K562 (cell line): ENCODE data around the gene IBA57. TPM values are rescaled to one million over a fixed set of nuclear protein-coding genes. Genes with fewer than 3 reads are reported as not detected.

ENCODE experiments used
- CHD1 ChIP-seq: fragments of 200-600 bp; sonication (generic); IDR thresholded peaks from one replicate; pipeline ENCODE4 v1.6.1; 2012; ENCODE audit warnings: mild to moderate bottlenecking, moderate library complexity, low read length, inconsistent platforms
- FOXA3 ChIP-seq, 2 experiments: fragments of 450-650 bp in 1 of 2; sonication (generic) in 1 of 2; formaldehyde crosslinking; IDR thresholded peaks in 1 of 2; conservative IDR thresholded peaks in 1 of 2; 2 replicates each; pipeline versions ENCODE4 v1.4.0 to v1.8.0; 2020 to 2022; ENCODE audit warnings: mild to moderate bottlenecking in 2 of 2, missing genetic modification reagents in 1 of 2
- FOXP1 ChIP-seq: sonication (generic); formaldehyde crosslinking; IDR thresholded peaks from 2 replicates; pipeline ENCODE4 v1.8.0; 2022; ENCODE audit warnings: mild to moderate bottlenecking, missing genetic modification reagents
- ZNF311 ChIP-seq: fragments of 250-450 bp; sonication (Bioruptor Pico); IDR thresholded peaks from 2 replicates; pipeline ENCODE4 v1.4.0; 2020; ENCODE audit warnings: mild to moderate bottlenecking, moderate library complexity
- polyA plus RNA-seq, 8 experiments: library from polyadenylated mRNA; depleted of rRNA in 4 of 8; stranded (reverse) in 5 of 8; unstranded in 3 of 8; fragments of >200 nt; fragmentation: Nextera tagmentation in 2 of 8; fragmentation: Illumina TruSeq in 1 of 8; extraction: Ambion mirVana in 2 of 8; extraction: Trizol in 1 of 8; gene quantifications; 2 replicates each; pipeline versions ENCODE4 v1.2.1 to v1.2.3, GENCODE V29; 2011 to 2014; ENCODE audit warnings: inconsistent platforms in 1 of 8, missing spikeins in 1 of 8
- total RNA-seq, 7 experiments: library from RNA; depleted of rRNA in 6 of 7; stranded (reverse); fragments of >200 nt in 6 of 7; fragmentation: Illumina TruSeq in 2 of 7; extraction: Trizol in 2 of 7; gene quantifications; 2 replicates each; pipeline versions ENCODE4 v1.2.1 to v1.2.3, GENCODE V29; 2011 to 2021; ENCODE audit warnings: low replicate concordance in 1 of 7
- TF ChIP-seq, protein P1 (sequence below), 2 experiments: IDR thresholded peaks; 2 replicates each; pipeline ENCODE4 v1.6.1; 2012; ENCODE audit warnings: improper control_type of control experiment in 2 of 2, low read depth in 2 of 2, low read length in 2 of 2, borderline replicate concordance in 1 of 2
- TF ChIP-seq, protein P2 (sequence below): sonication (generic); formaldehyde crosslinking; IDR thresholded peaks from 2 replicates; pipeline ENCODE4 v1.8.0; 2022; ENCODE audit warnings: mild to moderate bottlenecking, missing genetic modification reagents
- TF ChIP-seq, protein P3 (sequence below): sonication (generic); formaldehyde crosslinking; IDR thresholded peaks from 2 replicates; pipeline ENCODE4 v1.8.0; 2022; ENCODE audit warnings: mild to moderate bottlenecking, missing genetic modification reagents, borderline replicate concordance
- TF ChIP-seq, protein P4 (sequence below), 2 experiments: IDR thresholded peaks; 2 replicates each; pipeline ENCODE4 v1.6.1; 2011; ENCODE audit warnings: borderline replicate concordance in 1 of 2, control low read depth in 1 of 2, low read depth in 1 of 2, low read length in 1 of 2, mild to moderate bottlenecking in 1 of 2, mixed read lengths in 1 of 2, moderate library complexity in 1 of 2; ENCODE audit not compliant: insufficient read depth in 1 of 2, insufficient read length in 1 of 2, poor library complexity in 1 of 2, severe bottlenecking in 1 of 2; ENCODE audit errors: extremely low read depth in 1 of 2
- TF ChIP-seq, protein P5 (sequence below): IDR thresholded peaks from 2 replicates; pipeline ENCODE4 v1.6.1; 2014; ENCODE audit warnings: antibody characterized with exemption
- TF ChIP-seq, protein P6 (sequence below): fragments of 450-650 bp; IDR thresholded peaks from 2 replicates; pipeline ENCODE4 v1.6.1; 2016; ENCODE audit warnings: antibody characterized with exemption

IBA57 gene
- total and polyA plus RNA-seq, 9 of the 15 experiments (the other 6 are each of a cell fraction or from before 2014, with no cell fraction given) = 0.77 to 15.5 (median 2.7) TPM

DNA sequence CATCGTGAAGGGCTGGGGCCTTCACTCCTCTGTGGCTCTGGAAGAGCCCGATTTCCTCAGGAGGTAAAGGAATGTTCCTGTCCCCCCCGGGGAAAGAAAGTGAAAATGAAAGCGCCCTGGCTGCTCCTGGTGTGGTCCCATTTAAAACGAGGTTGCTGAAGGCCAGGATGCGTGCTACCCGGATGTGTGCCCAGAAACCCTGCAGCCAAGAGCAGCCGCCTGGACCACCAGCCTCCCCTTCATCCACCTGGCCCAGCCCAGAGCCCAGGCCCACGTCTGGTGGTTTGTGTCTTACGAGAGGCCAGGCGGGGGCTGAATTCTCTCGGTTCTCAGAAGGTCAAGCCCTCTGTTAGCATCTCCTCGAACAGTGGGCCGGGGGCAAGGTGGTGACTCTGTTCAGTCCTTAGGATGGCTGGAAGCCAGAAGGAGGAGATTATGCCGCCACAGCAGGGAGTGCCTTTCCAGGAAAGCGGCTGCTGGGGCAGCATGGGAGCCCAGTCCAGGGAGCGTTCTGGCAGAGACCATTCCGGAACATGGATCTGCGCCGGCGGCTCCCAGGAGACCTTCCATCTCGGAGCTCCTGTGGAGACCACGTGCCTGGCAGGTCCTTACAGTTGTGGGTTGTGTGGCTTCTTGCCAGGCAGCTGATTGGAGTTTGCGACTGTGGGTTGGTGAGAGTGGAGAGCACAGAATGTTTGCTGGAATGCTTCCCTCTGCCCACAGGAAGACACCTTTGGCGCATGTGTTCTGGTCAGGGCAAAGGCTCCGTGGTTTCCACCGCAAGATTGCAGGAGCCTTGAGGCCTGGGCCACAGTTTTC lies 24.2 kb upstream of the IBA57 start (continued):
- TF ChIP-seq, protein P1, sequence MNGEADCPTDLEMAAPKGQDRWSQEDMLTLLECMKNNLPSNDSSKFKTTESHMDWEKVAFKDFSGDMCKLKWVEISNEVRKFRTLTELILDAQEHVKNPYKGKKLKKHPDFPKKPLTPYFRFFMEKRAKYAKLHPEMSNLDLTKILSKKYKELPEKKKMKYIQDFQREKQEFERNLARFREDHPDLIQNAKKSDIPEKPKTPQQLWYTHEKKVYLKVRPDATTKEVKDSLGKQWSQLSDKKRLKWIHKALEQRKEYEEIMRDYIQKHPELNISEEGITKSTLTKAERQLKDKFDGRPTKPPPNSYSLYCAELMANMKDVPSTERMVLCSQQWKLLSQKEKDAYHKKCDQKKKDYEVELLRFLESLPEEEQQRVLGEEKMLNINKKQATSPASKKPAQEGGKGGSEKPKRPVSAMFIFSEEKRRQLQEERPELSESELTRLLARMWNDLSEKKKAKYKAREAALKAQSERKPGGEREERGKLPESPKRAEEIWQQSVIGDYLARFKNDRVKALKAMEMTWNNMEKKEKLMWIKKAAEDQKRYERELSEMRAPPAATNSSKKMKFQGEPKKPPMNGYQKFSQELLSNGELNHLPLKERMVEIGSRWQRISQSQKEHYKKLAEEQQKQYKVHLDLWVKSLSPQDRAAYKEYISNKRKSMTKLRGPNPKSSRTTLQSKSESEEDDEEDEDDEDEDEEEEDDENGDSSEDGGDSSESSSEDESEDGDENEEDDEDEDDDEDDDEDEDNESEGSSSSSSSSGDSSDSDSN (IDR thresholded peaks at IDR 0.05; ENCODE audit: borderline replicate concordance in 1 of 2, low read depth in 2 of 2, low read length in 2 of 2) = peak in 1 of 2 experiments; percentile 36; a peak in 1 of 4 replicates
- TF ChIP-seq, protein P2, sequence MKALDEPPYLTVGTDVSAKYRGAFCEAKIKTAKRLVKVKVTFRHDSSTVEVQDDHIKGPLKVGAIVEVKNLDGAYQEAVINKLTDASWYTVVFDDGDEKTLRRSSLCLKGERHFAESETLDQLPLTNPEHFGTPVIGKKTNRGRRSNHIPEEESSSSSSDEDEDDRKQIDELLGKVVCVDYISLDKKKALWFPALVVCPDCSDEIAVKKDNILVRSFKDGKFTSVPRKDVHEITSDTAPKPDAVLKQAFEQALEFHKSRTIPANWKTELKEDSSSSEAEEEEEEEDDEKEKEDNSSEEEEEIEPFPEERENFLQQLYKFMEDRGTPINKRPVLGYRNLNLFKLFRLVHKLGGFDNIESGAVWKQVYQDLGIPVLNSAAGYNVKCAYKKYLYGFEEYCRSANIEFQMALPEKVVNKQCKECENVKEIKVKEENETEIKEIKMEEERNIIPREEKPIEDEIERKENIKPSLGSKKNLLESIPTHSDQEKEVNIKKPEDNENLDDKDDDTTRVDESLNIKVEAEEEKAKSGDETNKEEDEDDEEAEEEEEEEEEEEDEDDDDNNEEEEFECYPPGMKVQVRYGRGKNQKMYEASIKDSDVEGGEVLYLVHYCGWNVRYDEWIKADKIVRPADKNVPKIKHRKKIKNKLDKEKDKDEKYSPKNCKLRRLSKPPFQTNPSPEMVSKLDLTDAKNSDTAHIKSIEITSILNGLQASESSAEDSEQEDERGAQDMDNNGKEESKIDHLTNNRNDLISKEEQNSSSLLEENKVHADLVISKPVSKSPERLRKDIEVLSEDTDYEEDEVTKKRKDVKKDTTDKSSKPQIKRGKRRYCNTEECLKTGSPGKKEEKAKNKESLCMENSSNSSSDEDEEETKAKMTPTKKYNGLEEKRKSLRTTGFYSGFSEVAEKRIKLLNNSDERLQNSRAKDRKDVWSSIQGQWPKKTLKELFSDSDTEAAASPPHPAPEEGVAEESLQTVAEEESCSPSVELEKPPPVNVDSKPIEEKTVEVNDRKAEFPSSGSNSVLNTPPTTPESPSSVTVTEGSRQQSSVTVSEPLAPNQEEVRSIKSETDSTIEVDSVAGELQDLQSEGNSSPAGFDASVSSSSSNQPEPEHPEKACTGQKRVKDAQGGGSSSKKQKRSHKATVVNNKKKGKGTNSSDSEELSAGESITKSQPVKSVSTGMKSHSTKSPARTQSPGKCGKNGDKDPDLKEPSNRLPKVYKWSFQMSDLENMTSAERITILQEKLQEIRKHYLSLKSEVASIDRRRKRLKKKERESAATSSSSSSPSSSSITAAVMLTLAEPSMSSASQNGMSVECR (CRISPR knock-in tag) = peak; percentile 64; the same call in 1 of the 2 replicates
- TF ChIP-seq FOXP1 (CRISPR knock-in tag) (0 out of 2 replicates have a peak, but pooled peaks have one; percentile 20), ZNF311 (CRISPR knock-in tag) (no peak), FOXA3 (CRISPR knock-in tag; conservative IDR thresholded peaks at IDR 0.05 in 1 of 2, IDR thresholded peaks at IDR 0.05 in 1 of 2) (peak in 1 of 2 experiments; percentile 60; a peak in 2 of 4 replicates), CHD1 (peak; percentile 65)
- TF ChIP-seq, protein P3, sequence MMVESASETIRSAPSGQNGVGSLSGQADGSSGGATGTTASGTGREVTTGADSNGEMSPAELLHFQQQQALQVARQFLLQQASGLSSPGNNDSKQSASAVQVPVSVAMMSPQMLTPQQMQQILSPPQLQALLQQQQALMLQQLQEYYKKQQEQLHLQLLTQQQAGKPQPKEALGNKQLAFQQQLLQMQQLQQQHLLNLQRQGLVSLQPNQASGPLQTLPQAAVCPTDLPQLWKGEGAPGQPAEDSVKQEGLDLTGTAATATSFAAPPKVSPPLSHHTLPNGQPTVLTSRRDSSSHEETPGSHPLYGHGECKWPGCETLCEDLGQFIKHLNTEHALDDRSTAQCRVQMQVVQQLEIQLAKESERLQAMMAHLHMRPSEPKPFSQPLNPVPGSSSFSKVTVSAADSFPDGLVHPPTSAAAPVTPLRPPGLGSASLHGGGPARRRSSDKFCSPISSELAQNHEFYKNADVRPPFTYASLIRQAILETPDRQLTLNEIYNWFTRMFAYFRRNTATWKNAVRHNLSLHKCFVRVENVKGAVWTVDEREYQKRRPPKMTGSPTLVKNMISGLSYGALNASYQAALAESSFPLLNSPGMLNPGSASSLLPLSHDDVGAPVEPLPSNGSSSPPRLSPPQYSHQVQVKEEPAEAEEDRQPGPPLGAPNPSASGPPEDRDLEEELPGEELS (CRISPR knock-in tag) = 0 out of 2 replicates have a peak, but pooled peaks have one; percentile 37
- TF ChIP-seq, protein P4, sequence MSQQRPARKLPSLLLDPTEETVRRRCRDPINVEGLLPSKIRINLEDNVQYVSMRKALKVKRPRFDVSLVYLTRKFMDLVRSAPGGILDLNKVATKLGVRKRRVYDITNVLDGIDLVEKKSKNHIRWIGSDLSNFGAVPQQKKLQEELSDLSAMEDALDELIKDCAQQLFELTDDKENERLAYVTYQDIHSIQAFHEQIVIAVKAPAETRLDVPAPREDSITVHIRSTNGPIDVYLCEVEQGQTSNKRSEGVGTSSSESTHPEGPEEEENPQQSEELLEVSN (IDR thresholded peaks at IDR 0.05; ENCODE audit: borderline replicate concordance in 1 of 2, extremely low read depth in 1 of 2, insufficient read depth in 1 of 2, insufficient read length in 1 of 2, low read depth in 1 of 2, low read length in 1 of 2, poor library complexity in 1 of 2, severe bottlenecking in 1 of 2) = peak; percentile 17 to 49
- TF ChIP-seq, protein P5, sequence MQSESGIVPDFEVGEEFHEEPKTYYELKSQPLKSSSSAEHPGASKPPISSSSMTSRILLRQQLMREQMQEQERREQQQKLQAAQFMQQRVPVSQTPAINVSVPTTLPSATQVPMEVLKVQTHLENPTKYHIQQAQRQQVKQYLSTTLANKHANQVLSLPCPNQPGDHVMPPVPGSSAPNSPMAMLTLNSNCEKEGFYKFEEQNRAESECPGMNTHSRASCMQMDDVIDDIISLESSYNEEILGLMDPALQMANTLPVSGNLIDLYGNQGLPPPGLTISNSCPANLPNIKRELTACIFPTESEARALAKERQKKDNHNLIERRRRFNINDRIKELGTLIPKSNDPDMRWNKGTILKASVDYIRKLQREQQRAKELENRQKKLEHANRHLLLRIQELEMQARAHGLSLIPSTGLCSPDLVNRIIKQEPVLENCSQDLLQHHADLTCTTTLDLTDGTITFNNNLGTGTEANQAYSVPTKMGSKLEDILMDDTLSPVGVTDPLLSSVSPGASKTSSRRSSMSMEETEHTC = no peak
- TF ChIP-seq, protein P6, sequence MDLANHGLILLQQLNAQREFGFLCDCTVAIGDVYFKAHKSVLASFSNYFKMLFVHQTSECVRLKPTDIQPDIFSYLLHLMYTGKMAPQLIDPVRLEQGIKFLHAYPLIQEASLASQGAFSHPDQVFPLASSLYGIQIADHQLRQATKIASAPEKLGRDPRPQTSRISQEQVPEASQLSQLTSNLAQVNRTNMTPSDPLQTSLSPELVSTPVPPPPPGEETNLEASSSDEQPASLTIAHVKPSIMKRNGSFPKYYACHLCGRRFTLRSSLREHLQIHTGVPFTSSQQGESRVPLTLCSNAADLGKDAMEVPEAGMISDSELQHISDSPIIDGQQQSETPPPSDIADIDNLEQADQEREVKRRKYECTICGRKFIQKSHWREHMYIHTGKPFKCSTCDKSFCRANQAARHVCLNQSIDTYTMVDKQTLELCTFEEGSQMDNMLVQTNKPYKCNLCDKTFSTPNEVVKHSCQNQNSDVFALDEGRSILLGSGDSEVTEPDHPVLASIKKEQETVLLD = 0 out of 2 replicates have a peak, but pooled peaks have one; percentile 25
